Keratinocyte (primary cell): ENCODE data around the gene PREP. TPM values are rescaled to one million over a fixed set of nuclear protein-coding genes. Genes with fewer than 3 reads are reported as not detected.

Experiments
- DNase-seq: peaks from one replicate; pipeline ENCODE4 v3.0.0-alpha.2; 2011; ENCODE audit warnings: low read depth, missing footprints, low spot score
- FAIRE-seq: peaks from 2 replicates; lab custom pipeline; 2011; peaks lifted over from hg19 to GRCh38; lab: Jason Lieb, UNC
- H2AFZ ChIP-seq: 2 replicates; pipeline ENCODE4 v1.6.0; 2012; ENCODE audit warnings: low read length, control low read depth, inconsistent platforms; ENCODE audit not compliant: control insufficient read depth
- H3K27ac ChIP-seq: 2 replicates; pipeline ENCODE4 v1.5.1; 2011; ENCODE audit warnings: low read length; ENCODE audit not compliant: control insufficient read depth, insufficient read depth
- H3K27me3 ChIP-seq: 3 replicates; pipeline ENCODE4 v1.6.0; 2011; ENCODE audit warnings: low read length; ENCODE audit not compliant: control insufficient read depth, insufficient read depth; ENCODE audit errors: extremely low read depth
- H3K36me3 ChIP-seq, 2 experiments: 2 replicates in 1 of 2; 3 replicates in 1 of 2; pipeline ENCODE4 v1.5.1; 2011; ENCODE audit warnings: low read length in 2 of 2, mild to moderate bottlenecking in 1 of 2; ENCODE audit not compliant: control insufficient read depth in 2 of 2, insufficient read depth in 2 of 2; ENCODE audit errors: extremely low read depth in 1 of 2
- H3K4me1 ChIP-seq: 3 replicates; pipeline ENCODE4 v1.5.1; 2011; ENCODE audit warnings: low read length; ENCODE audit not compliant: control insufficient read depth, insufficient read depth; ENCODE audit errors: extremely low read depth
- H3K4me2 ChIP-seq: 3 replicates; pipeline ENCODE4 v1.6.0; 2011; ENCODE audit warnings: low read depth, low read length; ENCODE audit not compliant: control insufficient read depth, insufficient read depth; ENCODE audit errors: extremely low read depth
- H3K4me3 ChIP-seq, 3 experiments: fragments of 200-600 bp in 1 of 3; sonication (generic) in 1 of 3; 2 replicates in 2 of 3; 3 replicates in 1 of 3; pipeline ENCODE4 v1.5.1; 2011 to 2016; ENCODE audit warnings: low read length in 3 of 3, mild to moderate bottlenecking in 3 of 3, control low read depth in 2 of 3, inconsistent platforms in 1 of 3, low read depth in 1 of 3, mixed read lengths in 1 of 3, mixed run types in 1 of 3, moderate library complexity in 1 of 3; ENCODE audit not compliant: control insufficient read depth in 2 of 3, insufficient read depth in 2 of 3; ENCODE audit errors: extremely low read depth in 1 of 3
- H3K79me2 ChIP-seq: 2 replicates; pipeline ENCODE4 v1.6.0; 2012; ENCODE audit warnings: low read length; ENCODE audit not compliant: control insufficient read depth, insufficient read depth
- H3K9ac ChIP-seq: 3 replicates; pipeline ENCODE4 v1.6.0; 2011; ENCODE audit warnings: low read length; ENCODE audit not compliant: control insufficient read depth, insufficient read depth; ENCODE audit errors: extremely low read depth
- H3K9me1 ChIP-seq: 3 replicates; pipeline ENCODE4 v1.6.0; 2011; ENCODE audit warnings: low read length; ENCODE audit not compliant: control insufficient read depth, insufficient read depth; ENCODE audit errors: extremely low read depth
- H3K9me3 ChIP-seq: 2 replicates; pipeline ENCODE4 v1.5.1; 2012; ENCODE audit warnings: low read depth, low read length; ENCODE audit not compliant: control insufficient read depth
- H4K20me1 ChIP-seq: 3 replicates; pipeline ENCODE4 v1.6.0; 2011; ENCODE audit warnings: low read length; ENCODE audit not compliant: control insufficient read depth, insufficient read depth; ENCODE audit errors: extremely low read depth
- CTCF ChIP-seq, 3 experiments: IDR thresholded peaks in 1 of 3; conservative IDR thresholded peaks in 1 of 3; optimal IDR thresholded peaks in 1 of 3; 2 replicates in 2 of 3; 3 replicates in 1 of 3; pipeline versions ENCODE3 to v1.5.1; 2011; ENCODE audit warnings: low read length in 3 of 3, mild to moderate bottlenecking in 3 of 3, moderate library complexity in 2 of 3, control low read depth in 1 of 3, inconsistent platforms in 1 of 3; ENCODE audit not compliant: insufficient read depth in 2 of 3; ENCODE audit errors: extremely low read depth in 1 of 3
- EZH2 ChIP-seq: IDR thresholded peaks from one replicate; pipeline ENCODE4 v1.6.1; 2012; ENCODE audit warnings: inconsistent platforms, mild to moderate bottlenecking, low read length, moderate library complexity
- dilution Hi-C: fragments of 300-500 bp; cut with MboI; formaldehyde crosslinking; loops from one replicate; pipeline ENCODE4 v1.7.0; 2020; ENCODE audit warnings: low sequenced_read_pairs; ENCODE audit not compliant: extremely low pct_ligation_motif_present
- polyA plus RNA-seq, 5 experiments: library from polyadenylated mRNA; depleted of rRNA in 3 of 5; stranded (reverse) in 3 of 5; stranded (forward) in 1 of 5; unstranded in 1 of 5; fragments of >200 nt; gene quantifications; 1 replicate in 1 of 5; 2 replicates in 3 of 5; 3 replicates in 1 of 5; pipeline versions ENCODE4 v1.2.1 to v1.2.3, GENCODE V29; 2011 to 2012; ENCODE audit warnings: missing spikeins in 2 of 5, low read depth in 1 of 5, low replicate concordance in 1 of 5

The PREP gene
- polyA plus RNA-seq, 1 donor (not counting 4 experiments of a cell fraction or from before 2014, with no cell fraction given), result 48.3 TPM

GRCh38 chr6:105269390-105269789 is 133.5 kb downstream of the PREP start:
- FAIRE-seq, result no peak
- dilution Hi-C loops, result no loop called here

GRCh38 chr6:105263685-105264610 is 138.9 kb downstream of the PREP start:
- Histone ChIP-seq H3K4me1 (no peaks in the 10 kb centered on the region), H3K27me3 (no peaks in the 10 kb centered on the region), H3K79me2 (no peaks in the 10 kb centered on the region), H3K4me3 (no peak overlapping the region), H3K27ac (no peak overlapping the region), H3K9me1 (no peaks in the 10 kb centered on the region), H3K9me3 (no peaks in the 10 kb centered on the region), H4K20me1 (no peaks in the 10 kb centered on the region), H2AFZ (no peak overlapping the region), H3K36me3 (no peaks in the 10 kb centered on the region), H3K4me2 (no peak overlapping the region), H3K9ac (no peak overlapping the region)
- TF ChIP-seq EZH2 (no peak), CTCF (optimal IDR thresholded peaks at IDR 0.05 in 1 of 3, IDR thresholded peaks at IDR 0.05 in 1 of 3, conservative IDR thresholded peaks at IDR 0.05 in 1 of 3; ENCODE audit: extremely low read depth in 1 of 3, insufficient read depth in 2 of 3, low read length in 3 of 3) (no peak)
- dilution Hi-C loops, result no loop called here
- FAIRE-seq, result no peak
- DNase-seq, result no peak

More at GRCh38 chr6:105269390-105269789, 133.5 kb downstream of the PREP start:
- no peak for TF ChIP-seq EZH2
- no peak for TF ChIP-seq CTCF (optimal IDR thresholded peaks at IDR 0.05 in 1 of 3, IDR thresholded peaks at IDR 0.05 in 1 of 3, conservative IDR thresholded peaks at IDR 0.05 in 1 of 3; ENCODE audit: extremely low read depth in 1 of 3, insufficient read depth in 2 of 3, low read length in 3 of 3)
- Histone ChIP-seq H3K4me2 (no peak overlapping the region), H3K4me3 (no peak overlapping the region), H3K36me3 (no peaks in the 10 kb centered on the region), H3K27me3 (no peaks in the 10 kb centered on the region), H3K27ac (no peak overlapping the region), H3K9me3 (no peaks in the 10 kb centered on the region), H4K20me1 (no peaks in the 10 kb centered on the region), H3K9ac (no peak overlapping the region), H3K79me2 (no peaks in the 10 kb centered on the region), H3K9me1 (no peaks in the 10 kb centered on the region), H2AFZ (no peak overlapping the region), H3K4me1 (no peaks in the 10 kb centered on the region)
- no peak for DNase-seq
